Subcutaneous abdominal adipose tissue (tissue), 5 donors: ENCODE data around the gene KCNMA1.

ENCODE experiments used
- H3K27ac ChIP-seq: one replicate; pipeline ENCODE4 v1.7.0; 2013; ENCODE audit warnings: low read depth, mild to moderate bottlenecking, inconsistent platforms, low read length, moderate library complexity
- H3K27me3 ChIP-seq, 5 donors: one replicate each; pipeline ENCODE4 v1.7.0; 2013; ENCODE audit warnings: low read length in 5 of 5, inconsistent platforms in 1 of 5; ENCODE audit not compliant: control insufficient read depth in 5 of 5, insufficient read depth in 4 of 5
- H3K36me3 ChIP-seq, 5 donors: one replicate each; pipeline ENCODE4 v1.7.0; 2013; ENCODE audit warnings: low read length in 5 of 5; ENCODE audit not compliant: control insufficient read depth in 5 of 5, insufficient read depth in 5 of 5
- H3K4me1 ChIP-seq, 5 donors: one replicate each; pipeline ENCODE4 v1.7.0; 2013; ENCODE audit warnings: low read length in 5 of 5, mild to moderate bottlenecking in 3 of 5, moderate library complexity in 1 of 5; ENCODE audit not compliant: control insufficient read depth in 5 of 5, insufficient read depth in 5 of 5
- H3K4me3 ChIP-seq, 5 donors: one replicate each; pipeline ENCODE4 v1.7.0; 2013; ENCODE audit warnings: low read length in 5 of 5, low read depth in 1 of 5
- H3K9ac ChIP-seq, 5 donors: one replicate each; pipeline ENCODE4 v1.7.0; 2013; ENCODE audit warnings: low read length in 5 of 5, mild to moderate bottlenecking in 4 of 5, moderate library complexity in 3 of 5
- H3K9me3 ChIP-seq, 5 donors: one replicate each; pipeline ENCODE4 v1.7.0; 2013; ENCODE audit warnings: low read length in 5 of 5; ENCODE audit not compliant: control insufficient read depth in 5 of 5
- donor health status: healthy.
- donor health status: healthy.
- donor health status: healthy.
- donor health status: healthy.
- donor health status: healthy.

KCNMA1 gene

GRCh38 chr10:77204171-77204570 lies 433.4 kb downstream of the KCNMA1 start:
- no peak overlapping the region for H3K9ac ChIP-seq
- peaks cover 0 to 5% (median 0%) of the 10 kb centered on the region in 5 donors for H3K27me3 ChIP-seq
- H3K36me3 ChIP-seq = no peaks in the 10 kb centered on the region
- H3K4me3 ChIP-seq = no peak overlapping the region
- no peak overlapping the region for H3K27ac ChIP-seq
- peaks cover 0 to 9% (median 5%) of the 10 kb centered on the region in 5 donors for H3K9me3 ChIP-seq
- H3K4me1 ChIP-seq = no peaks in the 10 kb centered on the region

GRCh38 chr10:77202857-77203256 lies 434.8 kb downstream of the KCNMA1 start:
- Histone ChIP-seq H3K36me3 (no peaks in the 10 kb centered on the region), H3K9ac (no peak overlapping the region), H3K9me3 (peaks cover 0 to 9% (median 5%) of the 10 kb centered on the region in 5 donors), H3K27ac (no peak overlapping the region), H3K4me3 (no peak overlapping the region), H3K27me3 (peaks cover 0 to 4% (median 0%) of the 10 kb centered on the region in 5 donors), H3K4me1 (no peaks in the 10 kb centered on the region)

GRCh38 chr10:77201135-77202106 lies 436.2 kb downstream of the KCNMA1 start:
- Histone ChIP-seq H3K4me3 (no peak overlapping the region), H3K4me1 (no peaks in the 10 kb centered on the region), H3K9ac (no peak overlapping the region), H3K27me3 (peaks cover 0 to 8% (median 0%) of the 10 kb centered on the region in 5 donors), H3K36me3 (no peaks in the 10 kb centered on the region), H3K9me3 (peaks cover 0 to 9% (median 5%) of the 10 kb centered on the region in 5 donors), H3K27ac (no peak overlapping the region)

- H3K4me1 ChIP-seq = no peaks in the 10 kb centered on the region
- H3K27ac ChIP-seq = no peak overlapping the region
- peaks cover 0 to 7% (median 0%) of the 10 kb centered on the region in 5 donors for H3K27me3 ChIP-seq
- no peak overlapping the region for H3K4me3 ChIP-seq
- no peaks in the 10 kb centered on the region for H3K9me3 ChIP-seq
- no peak overlapping the region for H3K9ac ChIP-seq
- no peaks in the 10 kb centered on the region for H3K36me3 ChIP-seq
Observed at GRCh38 chr10:77197544-77197943, 440.1 kb downstream of the KCNMA1 start.

- Histone ChIP-seq H3K4me3 (no peak overlapping the region), H3K27me3 (peaks cover 0 to 4% (median 0%) of the 10 kb centered on the region in 5 donors), H3K9ac (no peak overlapping the region), H3K4me1 (no peaks in the 10 kb centered on the region), H3K36me3 (no peaks in the 10 kb centered on the region), H3K27ac (no peak overlapping the region), H3K9me3 (no peaks in the 10 kb centered on the region)
Observed at GRCh38 chr10:77196614-77197013, 441.0 kb downstream of the KCNMA1 start.

GRCh38 chr10:77195101-77195500 lies 442.5 kb downstream of the KCNMA1 start:
- no peaks in the 10 kb centered on the region for H3K4me1 ChIP-seq
- no peaks in the 10 kb centered on the region for H3K9me3 ChIP-seq
- H3K36me3 ChIP-seq = no peaks in the 10 kb centered on the region
- peaks cover 0 to 4% (median 0%) of the 10 kb centered on the region in 5 donors for H3K27me3 ChIP-seq
- H3K27ac ChIP-seq = no peak overlapping the region
- no peak overlapping the region for H3K4me3 ChIP-seq
- no peak overlapping the region for H3K9ac ChIP-seq

- Histone ChIP-seq H3K27ac (no peak overlapping the region), H3K9me3 (no peaks in the 10 kb centered on the region), H3K4me3 (no peak overlapping the region), H3K4me1 (no peaks in the 10 kb centered on the region), H3K9ac (no peak overlapping the region), H3K36me3 (no peaks in the 10 kb centered on the region), H3K27me3 (peaks cover 0 to 4% (median 0%) of the 10 kb centered on the region in 5 donors)
Observed at GRCh38 chr10:77193001-77193400, 444.6 kb downstream of the KCNMA1 start.

- H3K27me3 ChIP-seq = peaks cover 0 to 4% (median 0%) of the 10 kb centered on the region in 5 donors
- H3K9ac ChIP-seq = no peak overlapping the region
- H3K4me3 ChIP-seq = no peak overlapping the region
- H3K9me3 ChIP-seq = no peaks in the 10 kb centered on the region
- no peaks in the 10 kb centered on the region for H3K36me3 ChIP-seq
- H3K4me1 ChIP-seq = no peaks in the 10 kb centered on the region
- no peak overlapping the region for H3K27ac ChIP-seq
Observed at GRCh38 chr10:77192402-77192801, 445.2 kb downstream of the KCNMA1 start.

GRCh38 chr10:77191324-77192049 lies 446.1 kb downstream of the KCNMA1 start:
- Histone ChIP-seq H3K4me1 (no peaks in the 10 kb centered on the region), H3K9me3 (no peaks in the 10 kb centered on the region), H3K36me3 (no peaks in the 10 kb centered on the region), H3K27ac (no peak overlapping the region), H3K4me3 (no peak overlapping the region), H3K27me3 (peaks cover 0 to 4% (median 0%) of the 10 kb centered on the region in 5 donors), H3K9ac (no peak overlapping the region)

GRCh38 chr10:77190291-77190690 lies 447.3 kb downstream of the KCNMA1 start:
- Histone ChIP-seq H3K36me3 (no peaks in the 10 kb centered on the region), H3K27ac (no peak overlapping the region), H3K9ac (no peak overlapping the region), H3K9me3 (no peaks in the 10 kb centered on the region), H3K4me3 (no peak overlapping the region), H3K27me3 (peaks cover 0 to 4% (median 0%) of the 10 kb centered on the region in 5 donors), H3K4me1 (no peaks in the 10 kb centered on the region)
